ENCODE measurements around the gene CLMN.

The CLMN gene

DNA sequence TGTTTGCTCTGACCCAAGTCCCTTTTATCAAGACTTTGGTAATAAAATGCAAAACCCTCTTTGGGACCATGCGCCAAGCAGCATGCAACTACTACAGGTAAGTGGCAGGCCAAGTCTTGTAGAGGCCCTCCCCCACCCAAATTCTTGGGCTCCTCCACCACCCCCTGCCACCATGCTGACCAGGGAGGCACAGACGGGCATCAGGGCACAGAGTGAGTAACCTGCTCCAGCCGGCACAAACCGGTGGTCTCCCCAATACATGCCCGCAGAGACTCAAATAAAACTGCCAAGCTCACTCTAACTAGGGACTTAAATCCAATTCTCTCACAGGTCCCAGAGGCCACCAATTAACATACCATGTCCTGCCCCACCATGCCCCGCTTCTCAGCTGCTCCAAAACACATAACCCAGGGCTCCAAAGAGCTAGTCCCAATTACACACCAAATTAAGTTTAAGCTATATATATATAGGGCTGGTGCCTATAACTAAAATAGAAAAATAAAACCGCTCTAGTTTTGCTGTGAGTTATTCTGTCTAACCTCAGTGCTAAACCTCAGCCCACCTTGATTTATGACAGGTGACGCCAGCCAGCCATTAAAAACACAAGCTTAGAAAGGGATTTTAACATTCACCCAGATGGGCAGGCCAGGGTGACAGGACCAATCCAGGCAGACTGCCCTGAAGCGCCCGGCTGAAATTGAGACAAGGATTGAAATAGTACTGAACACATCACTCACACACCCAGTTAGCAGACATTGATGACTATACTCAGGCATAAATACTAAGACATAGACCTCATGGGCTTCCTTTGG, 81.0 kb downstream of the CLMN start:
- no peak for DNase-seq (ENCODE audit: low spot score)

- DNase-seq (ENCODE audit: low spot score) = no peak
Measured at GRCh38 chr14:95237958-95238340, 81.8 kb downstream of the CLMN start.

- DNase-seq (ENCODE audit: low spot score) = no peak
Measured at GRCh38 chr14:95237121-95237957, 82.4 kb downstream of the CLMN start.

DNA sequence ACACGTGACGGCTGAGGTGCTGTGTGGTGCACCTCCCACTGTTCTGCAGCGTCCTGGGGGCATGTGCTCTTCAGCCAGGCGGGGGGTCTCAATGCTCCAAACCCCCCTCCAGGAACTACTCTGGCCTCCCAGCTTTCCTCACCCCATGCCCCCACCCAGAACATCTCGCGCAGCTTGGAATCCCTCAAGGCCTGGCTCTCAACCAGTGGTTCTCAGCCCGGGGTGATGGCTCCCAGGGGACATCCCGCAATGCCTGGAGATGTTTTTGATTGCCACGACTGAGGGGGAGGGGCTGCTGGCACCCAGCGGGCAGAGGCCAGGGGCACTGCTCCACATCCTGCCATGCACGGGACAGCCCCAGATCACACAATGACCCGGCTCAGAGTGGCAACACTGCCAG, 83.5 kb downstream of the CLMN start:
- no peak for DNase-seq (ENCODE audit: low spot score)

DNA sequence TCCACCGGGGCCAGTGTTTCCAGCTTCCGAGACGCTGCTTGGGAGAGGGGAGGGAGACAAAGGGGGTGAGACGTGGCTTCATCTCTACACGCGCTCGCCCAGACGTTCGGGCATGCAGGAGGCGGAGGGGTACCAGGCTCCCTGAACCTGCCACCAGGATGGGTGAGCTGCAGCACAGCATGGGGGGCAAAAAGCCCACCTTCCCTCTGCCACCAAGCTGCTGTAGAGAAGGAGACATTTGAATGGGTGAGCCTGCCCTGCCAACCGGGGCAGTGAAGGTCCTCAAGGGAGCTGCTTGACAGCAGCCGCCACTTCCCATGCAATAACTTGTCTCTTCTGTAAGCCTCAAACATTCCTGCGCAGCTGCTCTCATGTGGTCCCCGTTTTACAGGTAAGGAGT, 83.9 kb downstream of the CLMN start:
- no peak for DNase-seq (ENCODE audit: low spot score)

- no peak for DNase-seq (ENCODE audit: low spot score)
Measured at GRCh38 chr14:95235351-95235750, 84.4 kb downstream of the CLMN start.

- DNase-seq (ENCODE audit: low spot score) = no peak
Measured at GRCh38 chr14:95234426-95234825, 85.3 kb downstream of the CLMN start.

- DNase-seq (ENCODE audit: low spot score) = peak; percentile 56
Measured at GRCh38 chr14:95233702-95234241, 85.9 kb downstream of the CLMN start.

GRCh38 chr14:95232894-95233584, 86.7 kb downstream of the CLMN start:
- no peak for DNase-seq (ENCODE audit: low spot score)

DNA sequence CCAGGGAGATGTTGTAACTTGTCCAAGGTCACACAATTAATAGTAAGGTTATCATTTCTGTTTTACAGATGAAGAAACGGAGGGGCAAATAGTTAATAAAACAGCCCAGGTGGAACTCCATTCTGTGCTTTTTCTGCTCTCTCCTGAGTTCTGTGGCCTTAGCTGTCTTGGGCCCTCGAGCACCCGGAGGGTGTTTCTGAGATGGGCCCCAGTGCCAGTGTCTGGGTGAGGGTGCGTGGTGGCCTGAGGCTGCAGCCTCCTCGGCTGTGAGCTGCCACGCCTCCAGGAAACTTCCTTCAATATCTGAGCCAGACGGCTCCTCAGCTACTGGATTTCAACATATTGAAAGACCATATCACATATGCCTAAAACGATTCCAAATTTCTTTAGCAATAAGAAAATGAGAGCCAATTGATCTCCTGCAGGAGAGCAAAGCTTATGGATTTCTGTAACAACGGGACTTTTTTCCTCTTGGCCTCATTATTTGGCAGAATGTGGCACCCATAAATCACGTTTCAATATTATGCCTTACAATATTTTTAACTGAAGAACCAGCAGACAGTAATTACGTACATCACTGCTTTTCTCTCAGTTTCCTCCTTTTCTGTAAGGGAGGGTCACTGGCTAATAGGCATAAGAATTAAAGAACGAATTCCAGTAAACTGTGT, 87.6 kb downstream of the CLMN start:
- no peak for DNase-seq (ENCODE audit: low spot score)

DNA sequence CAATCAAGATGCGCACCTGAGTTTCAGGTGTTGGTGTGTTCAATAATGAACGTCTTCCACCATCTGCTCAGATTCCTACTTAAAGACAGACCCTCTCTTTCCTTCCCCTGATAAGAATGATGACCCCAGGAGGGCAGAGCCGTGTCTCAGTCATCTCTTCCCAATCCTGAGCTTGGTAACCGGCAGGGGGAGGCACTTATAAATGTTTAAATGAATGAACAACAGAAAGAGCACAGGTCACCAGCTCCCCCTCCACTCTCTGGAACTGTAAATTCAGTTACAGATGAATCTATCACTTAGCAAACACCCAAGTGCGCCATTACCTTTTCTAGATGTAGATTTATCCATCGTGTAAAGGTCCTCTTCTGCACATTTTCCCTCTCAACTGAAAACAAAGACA, 90.0 kb downstream of the CLMN start:
- DNase-seq (ENCODE audit: low spot score) = no peak

DNA sequence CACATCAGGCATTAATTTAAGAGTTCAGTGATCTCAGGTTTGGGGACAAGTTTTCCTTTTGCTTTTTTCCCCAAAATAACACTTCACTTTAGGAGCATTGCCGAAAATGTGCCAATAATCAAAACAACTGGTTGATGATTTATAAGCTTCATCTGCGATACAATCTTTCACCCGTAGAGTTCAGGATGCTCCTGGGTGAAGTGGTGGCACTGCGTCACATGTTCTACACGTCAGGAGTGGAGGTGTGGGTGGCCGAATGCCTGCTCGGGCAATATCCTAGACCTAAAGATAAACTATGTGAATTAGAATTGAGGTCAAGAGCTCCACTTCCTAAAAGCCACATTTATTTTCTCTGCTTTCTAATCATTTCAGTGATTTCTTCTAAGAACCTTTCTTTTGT, 91.5 kb downstream of the CLMN start:
- DNase-seq (ENCODE audit: low spot score) = no peak

DNA sequence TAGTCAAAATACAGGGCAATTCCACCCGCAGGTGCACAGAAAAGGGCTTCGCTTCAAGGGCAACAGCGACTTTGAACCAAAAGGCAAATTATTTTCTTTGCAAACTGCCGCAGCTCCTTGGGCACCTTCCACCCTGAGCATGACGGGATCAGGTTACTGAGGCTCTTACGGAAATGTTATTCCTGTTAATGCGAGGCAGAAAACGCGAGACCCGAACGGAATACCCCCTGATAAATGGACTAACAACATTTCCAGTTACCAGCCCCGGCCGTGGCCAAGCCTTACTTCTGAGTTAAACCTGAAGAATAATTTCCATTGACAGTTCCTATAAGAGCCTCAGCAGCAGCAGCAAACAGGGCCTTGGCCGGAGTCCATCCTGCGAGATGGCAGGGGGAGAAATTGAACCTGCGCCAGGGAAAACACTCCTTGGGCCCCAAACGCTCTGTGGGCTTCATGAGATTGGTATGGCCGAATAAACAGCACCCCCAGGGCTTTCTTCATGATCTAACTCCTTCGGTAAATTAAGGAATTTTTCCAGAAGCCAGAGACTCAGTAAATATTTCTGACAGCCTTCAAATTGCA, 92.3 kb downstream of the CLMN start:
- no peak for DNase-seq (ENCODE audit: low spot score)

DNA sequence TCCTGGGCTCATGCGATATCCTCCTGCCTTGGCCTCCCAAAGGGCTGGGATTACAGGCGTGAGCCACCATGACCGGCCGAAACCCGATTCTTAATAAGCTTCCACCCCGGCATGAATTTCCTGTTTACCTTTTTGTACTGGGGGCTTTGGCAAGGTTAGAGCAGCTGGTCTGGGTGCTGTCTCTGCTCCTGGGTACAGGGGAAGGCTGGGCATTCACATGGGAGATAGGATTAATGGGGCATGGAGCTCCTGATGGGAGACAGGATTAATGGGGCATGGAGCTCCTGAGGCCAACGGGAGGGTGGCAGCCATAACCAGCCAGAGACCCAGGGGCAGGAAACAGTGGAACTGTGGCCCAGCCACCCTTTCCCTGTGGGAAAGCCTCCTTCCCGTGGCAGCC, 92.9 kb downstream of the CLMN start:
- no peak for DNase-seq (ENCODE audit: low spot score)

- no peak for DNase-seq (ENCODE audit: low spot score)
Measured at GRCh38 chr14:95225251-95225887, 94.3 kb downstream of the CLMN start.

DNA sequence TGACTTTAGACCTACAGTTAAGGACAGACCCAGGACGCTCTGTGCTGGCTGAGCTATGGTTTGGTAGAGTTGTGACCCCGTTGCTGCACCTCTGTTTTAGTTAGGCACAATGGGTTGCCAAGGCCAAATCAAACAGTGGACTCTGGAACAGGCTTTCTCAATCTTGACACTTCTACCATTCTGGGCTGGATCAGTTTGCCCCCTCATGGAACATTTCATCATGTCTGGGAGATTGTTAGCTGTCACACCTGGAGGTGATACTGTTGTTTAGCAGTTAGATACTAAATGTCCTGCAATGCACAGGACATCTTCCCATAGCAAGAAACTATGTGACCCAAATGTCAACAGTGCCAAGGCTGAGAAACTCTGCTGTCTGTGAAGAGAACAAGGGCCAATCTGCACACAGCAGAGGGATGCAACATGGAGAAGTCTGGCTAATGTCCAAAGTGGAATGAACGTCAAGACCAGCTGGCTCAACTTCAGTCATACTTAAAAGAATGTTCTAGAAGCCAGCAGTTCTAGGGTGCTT, 96.8 kb downstream of the CLMN start:
- peak; percentile 53 for DNase-seq (ENCODE audit: low spot score)

GRCh38 chr14:95222151-95222631, 97.5 kb downstream of the CLMN start:
- DNase-seq (ENCODE audit: low spot score) = no peak

DNA sequence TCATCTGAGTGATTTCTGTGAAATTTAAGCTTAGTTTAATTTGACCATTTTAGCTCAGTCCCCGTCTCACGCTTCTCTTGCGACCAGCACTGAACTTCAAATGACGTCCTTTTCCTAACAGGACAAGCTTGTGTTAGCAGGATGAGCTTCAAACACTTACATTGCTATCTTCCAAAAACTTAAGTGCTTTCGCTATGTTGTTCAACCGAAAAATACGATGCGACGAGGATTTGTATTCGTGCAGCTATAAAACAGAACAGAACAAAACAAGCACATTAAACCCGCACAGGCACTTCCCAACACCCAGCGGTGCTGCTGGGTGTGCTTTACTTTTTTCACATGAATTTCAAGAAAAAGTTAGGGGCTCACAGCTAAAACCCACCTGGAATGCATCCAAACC, 98.2 kb downstream of the CLMN start:
- DNase-seq (ENCODE audit: low spot score) = no peak

DNA sequence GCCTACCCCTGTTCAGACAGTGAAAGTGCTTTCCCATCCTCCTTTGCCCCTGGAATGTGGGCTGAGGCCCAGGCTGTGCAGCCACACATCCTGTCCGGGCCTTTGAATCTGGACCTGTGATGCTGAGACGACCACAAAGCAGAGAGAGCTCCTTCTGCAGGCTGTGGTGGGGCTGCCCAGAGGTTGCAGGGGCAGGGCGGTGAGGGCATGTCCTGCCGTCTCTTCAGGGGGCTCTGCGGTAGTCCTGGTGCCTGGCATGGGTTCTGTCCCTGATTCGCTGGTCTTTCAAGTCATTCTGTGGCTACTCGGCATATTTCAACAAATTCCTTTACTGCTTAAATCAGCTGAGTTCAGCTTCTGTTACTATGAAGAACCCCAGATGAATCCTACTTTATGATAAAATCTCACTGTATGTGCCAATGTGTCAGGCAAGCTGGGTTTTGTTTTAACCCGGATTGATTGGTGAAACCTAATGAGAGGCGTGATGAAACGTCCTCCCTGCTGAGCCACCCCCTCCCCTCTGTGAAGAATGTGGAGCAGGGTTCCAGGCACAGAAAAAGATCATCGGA, 99.0 kb downstream of the CLMN start:
- DNase-seq (ENCODE audit: low spot score) = no peak

- DNase-seq (ENCODE audit: low spot score) = no peak
Measured at GRCh38 chr14:95218472-95219193, 101.1 kb downstream of the CLMN start.
